Measurements from ENCODE around the gene OAS2.

OAS2 gene

GRCh38 chr12:113014565-113014964, 36.2 kb downstream of the OAS2 start:
- in situ Hi-C loops (cut with MboI; ENCODE audit: low sequenced_read_pairs), result no loop called here

DNA sequence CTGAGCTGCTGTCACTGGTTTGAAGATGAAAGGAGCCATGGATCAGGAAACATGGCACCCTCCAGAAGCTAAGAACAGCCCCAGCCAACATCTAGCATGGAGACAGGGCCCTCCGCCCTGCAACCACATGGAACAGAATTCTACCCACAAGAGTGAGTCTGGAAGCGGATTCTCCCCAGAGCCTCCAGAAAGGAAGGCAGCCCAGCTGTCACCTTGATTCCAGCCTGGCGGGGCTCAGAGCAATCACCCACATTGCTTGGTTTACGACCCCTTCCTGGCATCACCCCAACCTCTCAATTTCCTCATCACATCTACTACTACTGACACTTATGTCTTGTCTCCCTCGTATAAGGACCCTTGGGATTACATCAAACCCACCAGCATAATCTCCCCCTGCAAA, 38.5 kb downstream of the OAS2 start:
- in situ Hi-C loops (cut with MboI; ENCODE audit: low sequenced_read_pairs), result no loop called here

- in situ Hi-C loops (cut with MboI; ENCODE audit: low sequenced_read_pairs), result no loop called here
Measured at GRCh38 chr12:113019025-113019424, 40.7 kb downstream of the OAS2 start.

DNA sequence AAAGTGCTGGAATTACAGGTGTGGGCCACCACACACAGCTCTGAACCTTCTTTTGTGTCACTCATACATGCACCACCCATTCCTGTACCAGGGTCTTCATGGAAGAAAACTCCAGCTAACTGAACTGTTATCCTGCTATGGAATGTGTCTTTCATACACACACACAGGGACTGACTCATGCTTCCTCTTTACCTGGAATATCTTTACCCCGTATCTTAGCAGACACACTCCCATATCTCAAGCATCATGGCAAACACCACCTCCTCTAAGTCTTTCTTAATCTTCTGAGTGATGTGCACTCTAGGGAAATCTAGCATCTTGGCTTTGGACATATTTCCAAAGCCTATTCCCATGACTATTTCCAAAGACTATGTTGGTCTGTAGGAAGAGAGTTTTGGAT, 43.2 kb downstream of the OAS2 start:
- in situ Hi-C loops (cut with MboI; ENCODE audit: low sequenced_read_pairs), result no loop called here

DNA sequence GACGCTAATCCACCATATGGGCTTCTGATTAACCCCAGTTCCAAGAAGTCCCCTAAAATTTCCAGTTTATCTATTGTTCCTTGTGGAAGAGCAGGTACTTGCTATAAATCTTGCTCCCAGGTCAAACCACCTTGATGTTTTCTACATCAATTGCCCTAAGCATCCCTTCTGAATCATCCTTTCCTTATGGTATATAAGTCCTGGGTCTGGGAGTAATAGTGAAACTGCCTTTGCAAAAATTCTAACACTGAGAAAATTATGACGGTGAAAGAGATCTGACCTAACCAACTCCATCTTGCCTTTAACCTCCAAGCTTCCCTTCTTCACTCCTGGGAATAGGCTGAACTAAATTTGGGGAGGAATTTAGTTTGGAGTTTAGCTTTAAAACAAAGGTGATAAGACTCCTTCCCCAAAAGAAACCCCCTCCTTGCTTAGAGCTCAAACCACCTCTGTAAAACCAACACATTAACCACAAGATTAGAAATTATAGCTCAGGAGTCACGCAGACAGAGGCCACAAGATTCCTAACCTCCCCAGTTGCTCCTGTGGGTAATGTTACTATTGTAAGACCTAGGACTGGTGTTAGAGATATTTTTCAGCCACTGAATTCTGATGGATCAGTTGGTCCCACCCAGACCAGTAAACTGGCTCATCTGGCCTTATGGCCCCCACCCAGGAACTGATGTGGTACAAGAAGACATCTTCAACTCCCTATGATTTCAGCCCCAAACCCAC, 44.4 kb downstream of the OAS2 start:
- in situ Hi-C loops (cut with MboI; ENCODE audit: low sequenced_read_pairs), result no loop called here

- in situ Hi-C loops (cut with MboI; ENCODE audit: low sequenced_read_pairs), result no loop called here
Measured at GRCh38 chr12:113027726-113028125, 49.4 kb downstream of the OAS2 start.

DNA sequence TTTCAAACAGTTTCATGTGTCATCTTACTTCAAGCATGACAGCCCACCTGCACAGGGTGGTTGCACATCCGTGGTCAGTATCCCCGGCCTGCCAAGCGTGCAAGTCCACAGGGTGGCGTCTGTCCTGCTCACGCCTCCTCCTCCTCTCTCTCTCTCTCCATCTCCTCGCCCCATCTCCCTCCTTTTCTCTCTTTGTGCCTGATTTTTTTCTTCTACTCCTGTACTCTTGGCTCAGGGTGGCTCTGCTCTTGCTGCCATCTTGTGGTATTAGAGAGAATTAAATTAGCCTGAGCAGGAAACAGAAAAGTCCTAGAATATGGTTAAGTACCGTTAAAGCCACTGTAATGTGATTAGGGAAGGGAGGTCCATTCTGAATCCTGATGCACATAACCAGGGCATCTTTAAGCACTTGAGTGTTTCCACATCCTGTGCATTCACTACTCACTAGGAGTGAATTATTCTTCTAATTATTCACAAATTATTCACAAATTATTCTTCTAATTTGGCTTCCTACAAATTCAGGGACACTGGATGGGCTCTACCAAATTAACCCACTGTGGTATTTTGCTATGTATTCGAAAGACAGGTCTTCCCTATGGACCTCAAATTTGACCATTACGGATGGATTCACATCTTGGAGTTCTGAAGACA, 52.7 kb downstream of the OAS2 start:
- in situ Hi-C loops (cut with MboI; ENCODE audit: low sequenced_read_pairs), result no loop called here

GRCh38 chr12:113039911-113040445, 61.7 kb downstream of the OAS2 start:
- in situ Hi-C loops (cut with MboI; ENCODE audit: low sequenced_read_pairs), result no loop called here

GRCh38 chr12:113040722-113041171, 62.4 kb downstream of the OAS2 start:
- in situ Hi-C loops (cut with MboI; ENCODE audit: low sequenced_read_pairs), result no loop called here

DNA sequence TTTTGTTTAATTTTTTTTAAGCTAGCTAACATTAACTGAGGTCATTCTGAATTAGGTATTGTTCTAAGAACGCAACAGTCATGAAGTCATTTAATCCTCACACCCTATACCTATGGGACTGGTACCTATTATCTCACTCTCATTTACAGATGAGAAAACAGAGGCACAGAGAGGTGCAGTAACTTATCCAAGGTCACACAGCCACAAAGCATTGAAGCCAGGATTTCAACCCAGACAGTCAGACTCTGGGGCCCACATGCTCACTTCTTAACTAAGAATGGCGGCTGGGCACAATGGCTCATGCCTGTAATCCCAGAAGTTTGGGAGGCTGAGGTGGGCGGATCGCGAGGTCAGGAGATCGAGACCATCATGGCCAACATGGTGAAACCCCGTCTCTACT, 63.2 kb downstream of the OAS2 start:
- in situ Hi-C loops (cut with MboI; ENCODE audit: low sequenced_read_pairs), result no loop called here

- in situ Hi-C loops (cut with MboI; ENCODE audit: low sequenced_read_pairs), result no loop called here
Measured at GRCh38 chr12:113043240-113043639, 64.9 kb downstream of the OAS2 start.

- in situ Hi-C loops (cut with MboI; ENCODE audit: low sequenced_read_pairs), result no loop called here
Measured at GRCh38 chr12:113044516-113044915, 66.2 kb downstream of the OAS2 start.

DNA sequence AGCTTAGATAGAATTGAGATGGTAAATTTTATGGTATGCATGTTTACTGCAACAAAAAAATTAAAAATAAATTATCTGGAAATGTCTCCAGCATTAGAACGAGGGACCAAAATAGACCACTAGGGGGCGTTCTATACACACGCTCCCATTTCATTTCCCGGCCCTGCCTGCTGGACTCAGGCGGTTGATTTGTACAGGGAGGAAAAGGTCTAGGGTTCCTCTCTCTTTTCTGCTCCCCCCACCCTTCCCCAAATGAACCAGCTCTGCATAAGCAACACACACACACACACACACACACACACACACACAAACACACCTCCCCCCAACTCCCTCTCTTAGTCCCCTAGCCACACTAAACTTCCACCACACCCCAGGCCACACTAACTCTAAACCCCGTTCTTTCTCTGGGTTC, 70.4 kb downstream of the OAS2 start:
- in situ Hi-C loops (cut with MboI; ENCODE audit: low sequenced_read_pairs), result loop anchor here (5.0 kb wide), 1 partner anchor 104 kb away; no protein-coding TSS in a partner anchor

- in situ Hi-C loops (cut with MboI; ENCODE audit: low sequenced_read_pairs), result loop anchor here (5.0 kb wide), 1 partner anchor 102 kb away; no protein-coding TSS in a partner anchor
Measured at GRCh38 chr12:113049976-113050742, 71.8 kb downstream of the OAS2 start.

DNA sequence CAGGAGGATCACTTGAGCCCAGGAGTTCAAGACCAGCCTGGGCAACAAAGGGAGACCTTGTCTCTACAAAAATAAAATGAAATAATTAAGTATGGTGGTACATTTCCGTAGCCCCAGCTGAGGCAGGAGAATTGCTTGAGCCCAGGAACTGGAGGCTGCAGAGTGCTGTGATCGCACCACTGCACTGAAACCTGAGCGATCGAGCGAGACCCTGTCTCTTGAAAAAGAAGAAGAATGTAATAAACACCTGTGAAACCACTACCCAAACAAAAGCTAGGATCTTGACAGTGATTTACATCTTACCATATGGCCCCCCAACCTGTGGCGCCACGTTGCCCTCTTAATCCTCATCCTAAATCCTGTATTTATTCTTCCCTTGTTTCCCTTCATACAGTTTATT, 72.5 kb downstream of the OAS2 start:
- in situ Hi-C loops (cut with MboI; ENCODE audit: low sequenced_read_pairs), result no loop called here

GRCh38 chr12:113051759-113052158, 73.4 kb downstream of the OAS2 start:
- in situ Hi-C loops (cut with MboI; ENCODE audit: low sequenced_read_pairs), result no loop called here

DNA sequence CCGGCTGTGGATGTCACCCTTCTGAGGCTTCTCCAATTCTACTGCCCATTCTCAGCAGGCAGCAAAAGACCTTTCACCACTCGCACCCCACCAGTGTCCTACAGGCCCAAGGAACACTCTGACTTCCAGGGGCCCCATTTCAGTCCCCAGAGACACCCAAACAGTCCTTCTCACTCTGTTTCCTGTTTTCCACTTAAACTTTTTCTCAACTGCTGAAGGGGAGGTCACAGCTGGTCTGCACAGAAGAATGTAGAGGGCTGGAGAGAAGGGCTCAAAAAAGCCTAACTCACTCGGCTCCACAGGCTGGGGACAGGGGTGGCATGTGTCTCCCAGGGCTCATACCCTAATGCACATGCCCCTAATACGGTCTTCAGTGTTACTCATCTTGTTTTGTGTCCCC, 74.0 kb downstream of the OAS2 start:
- in situ Hi-C loops (cut with MboI; ENCODE audit: low sequenced_read_pairs), result no loop called here

GRCh38 chr12:113054948-113055486, 76.7 kb downstream of the OAS2 start:
- in situ Hi-C loops (cut with MboI; ENCODE audit: low sequenced_read_pairs), result no loop called here

DNA sequence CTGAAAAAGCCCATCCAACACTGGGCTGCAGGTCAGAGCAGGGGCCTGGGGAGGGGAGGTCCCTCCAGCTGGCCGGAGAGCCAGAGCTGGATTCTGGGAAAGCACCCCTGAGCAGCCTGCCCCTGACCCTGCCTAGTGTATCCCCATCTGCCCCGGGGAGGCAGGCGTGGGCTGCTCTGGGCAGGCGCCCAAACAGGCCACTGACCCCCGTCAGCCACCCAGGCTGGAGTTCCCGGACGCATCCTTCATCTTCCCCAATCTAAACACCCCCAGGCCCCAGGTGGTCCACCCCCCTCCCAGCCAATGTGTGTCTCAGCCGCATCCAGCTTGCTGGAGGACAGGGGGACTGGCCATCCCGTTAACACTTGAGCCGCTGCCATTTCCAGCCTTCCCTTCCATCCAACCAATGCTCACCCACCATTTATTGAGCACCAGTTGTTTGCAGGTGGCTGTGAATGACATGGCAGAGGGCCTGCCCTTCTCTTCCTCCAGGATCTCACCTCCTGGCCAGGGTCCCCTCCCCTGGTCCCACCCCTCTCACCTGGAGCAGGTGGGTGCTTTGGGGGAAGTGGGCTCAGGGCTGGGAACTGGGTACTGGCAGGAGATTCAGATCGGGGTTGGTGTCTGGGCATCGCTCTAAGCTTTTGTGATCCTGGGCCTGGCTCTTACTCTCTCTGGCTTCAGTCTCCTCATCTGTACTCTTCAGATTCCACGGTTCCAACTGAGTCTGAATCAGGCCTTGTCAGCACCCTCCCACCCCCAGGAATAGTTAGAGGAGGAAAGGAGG, 77.5 kb downstream of the OAS2 start:
- in situ Hi-C loops (cut with MboI; ENCODE audit: low sequenced_read_pairs), result no loop called here

- in situ Hi-C loops (cut with MboI; ENCODE audit: low sequenced_read_pairs), result no loop called here
Measured at GRCh38 chr12:113056381-113056630, 78.0 kb downstream of the OAS2 start.
